CD14-positive monocyte (primary cell): Measurements from ENCODE around the gene COL27A1. TPM values are rescaled to one million over a fixed set of nuclear protein-coding genes. Genes with fewer than 3 reads are reported as not detected.
"Not testable (repeated sequence)": the region's sequence is repeated elsewhere in the genome, so short reads cannot be mapped to it uniquely, and the experiment has no call there.

Experiments used
- DNase-seq, 3 donors: peaks; one replicate each; pipeline ENCODE4 v3.0.0-alpha.2; 2011 to 2022
- H2AFZ ChIP-seq: 2 replicates; pipeline ENCODE4 v1.6.0; 2012; ENCODE audit warnings: mild to moderate bottlenecking, low read depth, low read length, inconsistent platforms; ENCODE audit not compliant: insufficient read depth, poor library complexity, severe bottlenecking
- H3K27ac ChIP-seq, 2 donors: 1 replicate in 1 of 2; 2 replicates in 1 of 2; pipeline ENCODE4 v1.5.1; 2012 to 2013; ENCODE audit warnings: low read length in 2 of 2, control low read depth in 1 of 2, inconsistent platforms in 1 of 2, low read depth in 1 of 2, mild to moderate bottlenecking in 1 of 2
- H3K27me3 ChIP-seq, 2 donors: one replicate each; pipeline versions ENCODE4 v1.6.0 to v1.6.1; 2011 to 2013; ENCODE audit warnings: low read length in 2 of 2; ENCODE audit not compliant: control insufficient read depth in 2 of 2, insufficient read depth in 2 of 2
- H3K36me3 ChIP-seq, 2 donors: replicated peaks in 1 of 2; 1 replicate in 1 of 2; 2 replicates in 1 of 2; pipeline versions ENCODE4 v1.5.1 to v1.6.1; 2012 to 2013; ENCODE audit warnings: low read length in 2 of 2, control low read depth in 1 of 2, inconsistent platforms in 1 of 2, mild to moderate bottlenecking in 1 of 2; ENCODE audit not compliant: insufficient read depth in 2 of 2, control insufficient read depth in 1 of 2
- H3K4me1 ChIP-seq, 2 donors: 1 replicate in 1 of 2; 2 replicates in 1 of 2; pipeline versions ENCODE4 v1.5.1 to v1.6.1; 2012 to 2013; ENCODE audit warnings: low read length in 2 of 2, control low read depth in 1 of 2, inconsistent platforms in 1 of 2, mild to moderate bottlenecking in 1 of 2, moderate library complexity in 1 of 2; ENCODE audit not compliant: insufficient read depth in 2 of 2, control insufficient read depth in 1 of 2
- H3K4me2 ChIP-seq: replicated peaks from 2 replicates; pipeline ENCODE3; 2012; ENCODE audit warnings: low read length, moderate library complexity, mild to moderate bottlenecking; ENCODE audit not compliant: poor library complexity, severe bottlenecking; ENCODE audit errors: extremely low read depth
- H3K4me3 ChIP-seq, 3 experiments: fragments of 200-600 bp in 1 of 3; sonication (generic) in 1 of 3; replicated peaks in 1 of 3; 1 replicate in 2 of 3; 2 replicates in 1 of 3; pipeline ENCODE4 v1.5.1; 2011 to 2013; ENCODE audit warnings: low read length in 3 of 3, mild to moderate bottlenecking in 3 of 3, control low read depth in 2 of 3, low read depth in 2 of 3, inconsistent platforms in 1 of 3, moderate library complexity in 1 of 3
- H3K79me2 ChIP-seq: 2 replicates; pipeline ENCODE4 v1.6.0; 2012; ENCODE audit warnings: mild to moderate bottlenecking, control low read depth, inconsistent platforms, low read length, moderate library complexity; ENCODE audit not compliant: insufficient read depth
- H3K9ac ChIP-seq: 2 replicates; pipeline ENCODE4 v1.6.0; 2017; ENCODE audit warnings: low read length, mild to moderate bottlenecking; ENCODE audit not compliant: insufficient read depth, poor library complexity, severe bottlenecking
- H3K9me3 ChIP-seq, 2 donors: replicated peaks in 1 of 2; 1 replicate in 1 of 2; 2 replicates in 1 of 2; pipeline versions ENCODE4 v1.5.1 to v1.6.1; 2012 to 2013; ENCODE audit warnings: low read length in 2 of 2, control low read depth in 1 of 2; ENCODE audit not compliant: control insufficient read depth in 1 of 2, insufficient read depth in 1 of 2
- H4K20me1 ChIP-seq: 2 replicates; pipeline ENCODE4 v1.6.0; 2012; ENCODE audit warnings: mild to moderate bottlenecking, low read length, control low read depth, moderate library complexity; ENCODE audit not compliant: insufficient read depth
- H3K27ac Mint-ChIP-seq, 7 donors: one replicate each; pipeline ENCODE4 v1.8.0; 2020; ENCODE audit warnings: mild to moderate bottlenecking in 7 of 7, mixed read lengths in 7 of 7, moderate library complexity in 6 of 7, inconsistent platforms in 2 of 7
- H3K27me3 Mint-ChIP-seq, 3 donors: one replicate each; pipeline ENCODE4 v1.8.0; 2021 to 2022; ENCODE audit warnings: low read depth in 3 of 3, mild to moderate bottlenecking in 3 of 3, mixed read lengths in 3 of 3, moderate library complexity in 3 of 3, inconsistent platforms in 1 of 3
- H3K36me3 Mint-ChIP-seq, 2 donors: one replicate each; pipeline ENCODE4 v1.8.0; 2020; ENCODE audit warnings: mixed read lengths in 2 of 2, inconsistent platforms in 1 of 2, mild to moderate bottlenecking in 1 of 2
- H3K4me1 Mint-ChIP-seq: one replicate; pipeline ENCODE4 v1.8.0; 2020; ENCODE audit warnings: mild to moderate bottlenecking, mixed read lengths
- H3K4me3 Mint-ChIP-seq, 2 donors: one replicate each; pipeline ENCODE4 v1.8.0; 2020; ENCODE audit warnings: mild to moderate bottlenecking in 2 of 2, mixed read lengths in 2 of 2, moderate library complexity in 1 of 2
- H3K9me3 Mint-ChIP-seq, 7 donors: one replicate each; pipeline ENCODE4 v1.8.0; 2020 to 2022; ENCODE audit warnings: mixed read lengths in 7 of 7, mild to moderate bottlenecking in 6 of 7, moderate library complexity in 6 of 7, inconsistent platforms in 2 of 7
- CTCF ChIP-seq: fragments of 200-600 bp; IDR thresholded peaks from one replicate; pipeline ENCODE4 v1.8.0; 2022; ENCODE audit warnings: antibody characterized with exemption, mild to moderate bottlenecking
- WGBS: methylation state at CpG from one replicate; pipeline ENCODE4 v1.1.5; 2013; ENCODE audit warnings: missing lambda C conversion rate; ENCODE audit not compliant: insufficient coverage; 5-methylcytosine and 5-hydroxymethylcytosine counted together
- intact Hi-C, 2 donors: fragments of 100-400 bp; cut with micrococcal nuclease; formaldehyde crosslinking; loops; one replicate each; pipeline versions ENCODE4 v1.15.0 to v1.15.1; 2023
- polyA plus RNA-seq, 3 donors: library from polyadenylated mRNA; depleted of rRNA in 1 of 3; unstranded in 2 of 3; stranded (reverse) in 1 of 3; fragments of 300-500 nt in 2 of 3; fragments of >200 nt in 1 of 3; fragmentation: Illumina TruSeq in 2 of 3; gene quantifications; 1 replicate in 2 of 3; 2 replicates in 1 of 3; pipeline ENCODE4 v1.2.3, GENCODE V29; 2012 to 2021

The COL27A1 gene
- polyA plus RNA-seq, 3 donors: 0.03 TPM; not detected in 2

- no peak overlapping the region for H3K9ac ChIP-seq
- peaks cover 34% of the 10 kb centered on the region for H3K4me1 Mint-ChIP-seq
- no peak for TF ChIP-seq CTCF
- intact Hi-C loops: no loop called here
- DNase-seq: peak in 1 of 3 donors; percentile 1
- no peaks in the 10 kb centered on the region for H4K20me1 ChIP-seq
- no peaks in the 10 kb centered on the region for H3K27me3 ChIP-seq
- no peak overlapping the region for H2AFZ ChIP-seq
- peaks cover 0 to 6% (median 1%) of the 10 kb centered on the region in 7 donors for H3K9me3 Mint-ChIP-seq
- no peak overlapping the region for H3K4me3 ChIP-seq
- 81% methylated on average over 2 of the region's 3 CpGs for WGBS
- no peaks in the 10 kb centered on the region for H3K9me3 ChIP-seq
- no peak overlapping the region for H3K27ac ChIP-seq
- no peak overlapping the region for H3K4me3 Mint-ChIP-seq
- peak overlapping the region in 1 of 7 donors; percentile 52 for H3K27ac Mint-ChIP-seq
- no peak overlapping the region for H3K4me2 ChIP-seq
- peaks cover 0 to 7% (median 2%) of the 10 kb centered on the region in 3 donors for H3K27me3 Mint-ChIP-seq
- H3K79me2 ChIP-seq: no peaks in the 10 kb centered on the region
- H3K4me1 ChIP-seq: peaks cover 36 to 39% of the 10 kb centered on the region in 2 donors
- H3K36me3 Mint-ChIP-seq: no peaks in the 10 kb centered on the region
- no peaks in the 10 kb centered on the region for H3K36me3 ChIP-seq
These were observed 163.8 kb downstream of the COL27A1 start for GRCh38 chr9:114319147-114319546.

- H3K4me3 ChIP-seq, H4K20me1 ChIP-seq, H2AFZ ChIP-seq, H3K27me3 Mint-ChIP-seq, H3K9me3 Mint-ChIP-seq, H3K36me3 Mint-ChIP-seq, H3K36me3 ChIP-seq, H3K27ac ChIP-seq, H3K9ac ChIP-seq, H3K4me2 ChIP-seq, H3K27me3 ChIP-seq, H3K9me3 ChIP-seq, intact Hi-C loops, H3K4me3 Mint-ChIP-seq, DNase-seq, H3K79me2 ChIP-seq, H3K27ac Mint-ChIP-seq: not testable (repeated sequence)
- H3K4me1 ChIP-seq: peaks cover 27 to 29% of the 10 kb centered on the region in 2 donors
- peaks cover 26% of the 10 kb centered on the region for H3K4me1 Mint-ChIP-seq
- 100% methylated on average over 3 of the region's 7 CpGs for WGBS
These were observed 165.4 kb downstream of the COL27A1 start for GRCh38 chr9:114320710-114321109.
